NCI-H187 treated with DMSO at 0.1 percent for 48 hours (cell line): ENCODE measurements around the gene CCDC187.
"Not testable (repeated sequence)": the region's sequence is repeated elsewhere in the genome, so short reads cannot be mapped to it uniquely, and the experiment has no call there.

ENCODE experiments used
- DNase-seq: peaks from one replicate; lab custom pipeline; 2025; lab: John Stamatoyannopoulos, UW

CCDC187 gene

DNA sequence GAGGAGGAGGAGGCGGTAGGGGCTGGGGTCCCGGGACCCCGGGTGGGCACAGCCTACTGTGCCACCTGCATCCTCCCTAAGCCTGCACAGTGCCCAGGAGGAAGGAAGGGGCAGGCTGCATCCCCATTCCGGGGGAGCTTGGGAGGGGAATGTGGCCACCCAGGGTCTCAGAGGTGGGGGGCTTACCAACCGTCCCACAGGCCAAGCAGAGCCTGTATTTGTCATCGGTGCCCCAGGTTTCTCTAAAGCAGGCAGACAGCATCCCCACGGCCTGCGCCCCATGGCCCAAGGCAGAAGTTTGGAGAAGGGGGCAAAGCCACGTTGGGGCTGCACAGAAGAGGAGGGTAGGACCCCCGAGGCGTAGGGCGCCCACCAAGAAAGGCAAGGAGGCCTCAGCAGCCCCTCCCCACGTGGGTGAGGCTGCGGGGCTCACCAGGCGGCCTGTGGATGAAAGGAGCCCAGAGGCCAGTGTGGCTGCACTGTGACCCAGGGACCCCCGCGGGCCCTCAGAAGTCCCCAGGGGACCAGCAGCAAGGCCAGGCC lies 22.9 kb upstream of the CCDC187 start:
- DNase-seq, result no peak

- no peak for DNase-seq
These were observed 22.3 kb upstream of the CCDC187 start for GRCh38 chr9:136326061-136326760.

DNA sequence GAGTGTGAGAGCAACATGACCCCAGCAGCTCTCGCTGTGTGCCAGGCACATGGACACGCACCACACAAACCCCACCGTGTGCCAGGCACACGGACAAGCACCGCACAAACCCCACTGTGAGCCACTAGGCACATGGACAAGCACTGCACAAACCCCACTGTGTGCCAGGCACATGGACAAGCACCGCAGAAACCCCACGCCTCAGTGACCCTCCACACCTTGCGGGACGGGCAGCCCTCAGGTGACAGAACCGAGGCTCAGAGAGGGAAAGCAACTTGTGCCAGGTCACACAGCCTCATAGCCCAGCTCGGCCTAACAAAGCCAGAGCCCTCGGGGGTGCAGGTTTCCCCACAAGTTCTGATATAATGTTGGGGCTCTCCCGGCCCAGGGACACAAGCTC lies 21.5 kb upstream of the CCDC187 start:
- no peak for DNase-seq

DNA sequence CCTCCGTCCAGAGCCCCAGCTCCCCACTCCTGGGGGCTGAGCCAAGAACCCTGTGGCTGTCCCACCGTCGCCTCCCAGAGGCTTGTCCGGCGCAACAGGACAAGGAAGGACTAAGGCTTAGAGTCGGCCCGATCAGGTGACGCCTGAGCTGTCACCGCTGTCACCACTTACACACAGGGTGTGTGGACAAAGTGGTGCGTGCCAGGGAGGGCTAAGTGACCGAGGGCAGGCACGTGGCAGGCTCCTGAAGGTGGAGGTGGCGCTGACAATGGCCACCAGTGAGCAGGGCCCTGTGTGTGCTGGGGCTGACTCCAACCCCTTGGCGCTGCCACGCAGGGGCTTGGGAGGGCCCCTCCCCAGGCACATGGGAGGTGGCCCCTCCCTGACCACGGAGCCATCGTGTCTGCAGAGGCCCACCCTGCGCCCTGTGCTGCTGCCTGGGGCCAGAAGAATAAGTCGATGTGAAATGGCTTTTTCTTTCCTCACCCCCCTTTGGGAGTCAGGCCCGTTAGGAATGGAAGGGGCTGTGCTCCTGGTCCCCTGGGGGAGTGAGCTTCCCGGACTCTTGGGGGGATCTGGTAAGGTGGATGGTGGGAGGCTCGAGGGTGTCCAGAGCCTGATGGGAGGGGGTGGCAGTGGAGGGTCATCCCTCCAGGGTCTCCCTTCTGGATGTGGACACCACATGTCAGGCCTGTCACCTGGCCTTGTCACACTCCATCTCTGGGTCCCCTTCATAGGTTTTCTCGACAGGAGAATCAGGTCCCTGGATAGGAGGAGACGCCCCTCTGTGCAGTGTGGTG lies 20.8 kb upstream of the CCDC187 start:
- DNase-seq, result no peak

DNA sequence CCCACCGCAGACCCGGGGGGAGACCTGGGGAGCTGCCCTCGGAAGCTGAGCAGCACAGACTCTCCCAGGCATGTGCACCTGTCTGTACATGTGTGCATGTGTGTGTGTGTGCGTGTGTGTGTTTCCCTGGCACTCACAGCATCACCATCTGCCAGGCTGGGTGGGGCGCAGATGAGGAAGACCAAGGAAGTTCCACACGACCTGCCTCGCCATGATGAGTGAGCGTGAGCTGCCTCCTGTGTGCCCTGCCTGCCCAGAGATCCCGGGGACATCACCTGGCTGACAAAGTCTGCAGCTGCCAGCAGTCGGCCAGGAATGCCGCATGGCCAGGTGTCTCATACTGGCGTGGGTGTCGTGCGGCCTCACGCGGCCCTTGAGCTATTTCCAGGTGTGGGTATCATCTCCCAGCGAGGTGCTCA lies 19.5 kb upstream of the CCDC187 start:
- DNase-seq, result no peak

DNA sequence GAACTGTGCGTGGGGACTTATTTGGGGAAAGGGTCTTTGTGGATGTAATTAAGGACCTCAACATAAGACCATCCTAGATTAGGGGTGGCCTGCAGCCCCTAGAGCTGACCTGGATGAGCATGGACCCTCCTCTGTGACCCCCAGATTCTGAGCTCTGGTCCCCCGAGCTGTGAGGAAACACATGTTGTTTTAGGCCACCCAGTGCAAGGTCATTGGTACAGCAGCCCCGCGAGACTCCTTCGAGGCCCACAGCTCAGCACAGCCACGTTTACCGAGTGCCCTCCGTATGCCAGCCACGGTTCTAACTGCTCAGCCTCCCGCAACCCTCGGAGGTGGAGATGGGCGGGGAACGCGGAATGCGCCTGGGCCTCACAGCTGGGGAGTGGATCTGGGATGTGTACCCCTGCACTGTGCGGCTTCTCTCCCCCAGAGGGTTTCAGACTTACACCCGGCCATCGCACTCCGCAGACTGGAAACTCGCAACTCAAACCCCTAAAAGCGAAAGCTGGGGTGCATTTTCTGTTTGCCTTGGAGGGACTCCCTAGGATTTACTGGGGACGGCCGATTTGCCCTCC lies 18.9 kb upstream of the CCDC187 start:
- DNase-seq, result no peak

- no peak for DNase-seq
These were observed 17.7 kb upstream of the CCDC187 start for GRCh38 chr9:136321561-136321960.

- not testable (repeated sequence) for DNase-seq
These were observed 17.1 kb upstream of the CCDC187 start for GRCh38 chr9:136320972-136321371.

DNA sequence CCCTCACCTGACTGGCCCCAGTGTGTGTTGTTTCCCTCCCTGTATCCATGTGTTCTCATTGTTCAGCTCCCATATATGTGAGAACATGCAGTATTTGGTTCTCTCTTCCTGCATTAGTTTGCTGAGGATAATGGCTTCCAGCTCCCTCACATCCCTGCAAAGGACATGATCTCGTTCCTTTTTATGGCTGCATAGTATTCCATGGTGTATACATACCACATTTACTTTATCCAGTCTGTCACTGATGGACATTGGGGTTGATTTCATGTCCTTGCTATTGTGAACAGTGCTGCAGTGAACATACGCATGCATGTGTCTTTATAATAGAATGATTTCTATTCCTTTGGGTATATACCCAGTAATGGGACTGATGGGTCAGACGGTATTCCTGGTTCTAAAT lies 16.1 kb upstream of the CCDC187 start:
- not testable (repeated sequence) for DNase-seq

DNA sequence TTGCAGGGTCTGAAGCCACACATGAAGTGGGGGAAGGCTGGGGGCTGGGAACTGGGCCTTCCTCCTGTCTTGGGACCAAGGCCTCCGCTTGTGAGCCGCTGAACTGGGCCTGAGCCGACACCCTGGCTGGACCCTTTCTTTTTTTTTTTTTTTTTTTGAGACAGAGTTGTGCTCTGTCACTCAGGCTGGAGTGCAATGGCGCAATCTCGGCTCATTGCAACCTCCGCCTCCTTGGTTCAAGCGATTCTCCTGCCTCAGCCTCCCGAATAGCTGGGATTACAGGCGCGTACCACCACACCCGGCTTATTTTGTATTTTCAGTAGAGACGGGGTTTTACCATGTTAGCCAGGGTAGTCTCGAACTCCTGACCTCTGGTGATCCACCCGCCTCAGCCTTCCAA lies 15.3 kb upstream of the CCDC187 start:
- DNase-seq, result not testable (repeated sequence)

- no peak for DNase-seq
These were observed 14.9 kb upstream of the CCDC187 start for GRCh38 chr9:136318776-136319241.

GRCh38 chr9:136318111-136318775 lies 14.3 kb upstream of the CCDC187 start:
- DNase-seq, result no peak

DNA sequence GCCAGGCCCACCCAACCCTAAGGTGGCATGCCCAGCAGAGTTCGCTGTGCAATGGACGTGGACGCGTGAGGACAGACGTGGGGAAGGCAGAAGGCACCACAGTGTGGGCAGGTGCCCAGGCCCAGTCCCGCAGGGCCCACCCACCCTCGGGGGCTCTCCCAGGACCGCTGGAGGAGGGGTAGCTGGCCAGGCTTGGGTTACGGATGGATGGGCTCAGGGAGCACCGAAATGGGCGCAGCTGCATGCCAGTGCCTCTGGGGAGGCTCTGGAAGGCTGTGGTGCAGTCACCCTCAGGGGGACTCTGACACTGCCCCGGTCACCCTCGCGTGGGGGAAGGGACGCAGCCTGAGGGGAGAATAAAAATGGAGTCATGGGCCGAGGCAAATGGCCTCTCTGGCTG lies 13.8 kb upstream of the CCDC187 start:
- DNase-seq, result no peak

DNA sequence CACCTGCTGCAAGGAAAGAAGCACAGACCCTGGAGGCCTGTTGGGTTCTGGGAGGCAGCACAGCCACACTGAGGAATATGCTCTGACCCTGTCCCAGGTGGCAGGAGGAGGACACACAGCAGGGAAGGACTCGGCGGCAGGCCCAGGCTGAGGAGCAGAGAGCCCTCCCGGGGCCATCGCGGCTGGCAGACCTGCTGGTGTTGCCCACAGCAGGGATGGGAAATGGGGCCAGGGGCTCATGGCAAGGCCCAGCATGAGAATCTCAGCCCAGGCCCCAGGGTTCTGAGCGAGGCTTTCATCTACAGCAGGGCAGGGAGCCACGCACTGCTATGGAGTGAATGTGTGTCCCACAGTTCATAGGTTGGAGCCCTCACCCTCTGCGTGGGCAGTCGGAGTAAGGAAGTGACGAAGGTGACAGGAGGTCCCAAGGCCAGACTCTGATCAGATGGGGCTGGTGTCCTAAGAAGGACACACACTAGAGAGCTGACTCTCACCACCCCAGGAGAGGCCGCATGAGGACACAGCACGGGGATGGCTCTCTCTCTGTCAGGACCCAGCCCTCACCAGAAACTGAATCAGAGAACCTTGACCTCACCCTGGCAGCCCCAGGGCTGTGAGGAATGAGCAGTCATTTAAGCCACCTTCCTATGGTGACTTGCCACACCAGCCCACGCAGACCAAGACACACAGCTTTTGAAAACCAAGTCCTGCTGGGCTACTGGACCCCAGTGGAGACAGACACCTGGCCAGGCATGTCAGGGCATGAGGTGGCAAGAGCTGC lies 13.2 kb upstream of the CCDC187 start:
- no peak for DNase-seq

- no peak for DNase-seq
These were observed 12.4 kb upstream of the CCDC187 start for GRCh38 chr9:136316271-136316751.

DNA sequence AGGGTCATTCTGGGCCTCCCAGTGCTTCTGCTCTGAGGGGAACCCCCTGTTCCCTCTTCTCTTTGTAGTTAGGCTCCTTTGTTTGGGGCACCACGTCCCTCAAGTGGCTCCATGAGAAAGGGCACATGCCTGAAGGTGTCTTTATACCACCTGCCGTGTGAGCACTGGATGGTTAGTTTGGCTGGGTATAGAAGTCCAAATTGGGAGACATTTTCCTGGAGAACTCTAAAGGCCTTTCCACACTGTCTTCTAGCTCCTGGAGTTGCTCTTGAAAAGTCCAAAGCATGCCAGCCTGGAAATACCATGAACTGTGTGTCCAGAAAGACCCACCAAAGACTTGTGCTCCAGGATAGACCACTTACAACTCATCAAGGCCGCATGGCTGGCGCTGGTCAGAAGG lies 11.1 kb upstream of the CCDC187 start:
- DNase-seq, result no peak

DNA sequence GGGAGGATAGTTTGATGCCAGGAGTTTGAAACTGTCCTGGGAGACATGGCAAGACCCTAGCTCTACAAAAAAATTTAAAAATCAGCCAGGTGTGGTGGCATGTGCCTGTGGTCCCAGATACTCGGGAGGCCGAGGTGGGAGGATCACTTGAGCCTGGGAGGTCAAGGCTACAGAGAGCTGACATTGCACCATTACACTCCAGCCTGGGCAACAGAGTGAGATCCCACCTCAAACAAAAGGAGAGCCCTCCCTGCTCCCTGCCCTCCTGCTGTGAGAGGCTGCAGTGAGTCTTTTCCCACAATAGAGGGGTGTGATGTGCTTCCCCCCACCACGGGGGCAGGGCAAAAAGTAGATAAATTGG lies 10.1 kb upstream of the CCDC187 start:
- DNase-seq, result no peak

DNA sequence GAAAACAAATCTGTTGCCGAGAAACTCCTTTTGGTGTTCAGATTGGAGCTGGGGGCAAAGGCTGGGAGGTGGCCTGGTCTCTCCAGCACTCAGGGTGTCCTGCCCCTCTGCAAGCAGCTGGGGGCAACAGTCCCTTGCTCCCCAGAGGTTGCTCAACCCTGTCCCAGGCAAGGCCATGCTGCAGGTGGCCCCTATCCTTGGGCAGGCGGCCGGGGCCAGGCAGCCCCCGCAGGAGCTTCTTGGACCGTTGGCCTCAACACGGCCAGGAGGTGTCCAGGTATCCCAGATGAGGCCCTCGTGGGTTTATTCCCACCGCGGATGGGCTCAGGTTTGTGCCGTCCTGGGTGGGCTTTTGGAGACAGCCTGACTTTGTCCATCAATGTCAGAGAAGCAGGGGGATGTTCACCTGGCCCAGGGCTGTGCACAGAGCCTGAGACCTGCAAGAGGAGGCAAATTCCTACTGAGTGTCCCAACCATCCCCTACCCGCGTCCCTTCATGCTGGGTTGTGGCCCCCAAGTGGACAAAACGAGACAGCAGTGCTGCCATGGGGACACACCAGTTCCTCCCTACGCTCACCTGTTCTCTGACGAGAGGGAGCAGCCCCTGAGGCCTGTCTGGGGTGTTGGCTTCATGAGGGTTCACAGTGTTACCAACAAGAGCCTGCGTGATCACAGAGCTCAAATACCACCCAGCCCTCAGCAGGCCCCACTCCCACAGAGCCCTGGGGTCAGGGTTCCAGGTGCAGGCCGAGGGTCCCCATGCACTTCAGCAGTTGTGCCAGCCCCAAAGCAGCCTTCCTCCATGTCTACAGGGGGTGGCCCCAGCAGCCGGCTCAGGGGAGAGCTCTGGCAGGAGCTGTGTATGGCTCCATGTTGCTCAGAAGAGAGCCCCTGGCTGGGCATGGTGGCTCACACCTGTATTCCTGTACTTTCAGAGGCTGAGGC lies 9.5 kb upstream of the CCDC187 start:
- DNase-seq, result no peak

DNA sequence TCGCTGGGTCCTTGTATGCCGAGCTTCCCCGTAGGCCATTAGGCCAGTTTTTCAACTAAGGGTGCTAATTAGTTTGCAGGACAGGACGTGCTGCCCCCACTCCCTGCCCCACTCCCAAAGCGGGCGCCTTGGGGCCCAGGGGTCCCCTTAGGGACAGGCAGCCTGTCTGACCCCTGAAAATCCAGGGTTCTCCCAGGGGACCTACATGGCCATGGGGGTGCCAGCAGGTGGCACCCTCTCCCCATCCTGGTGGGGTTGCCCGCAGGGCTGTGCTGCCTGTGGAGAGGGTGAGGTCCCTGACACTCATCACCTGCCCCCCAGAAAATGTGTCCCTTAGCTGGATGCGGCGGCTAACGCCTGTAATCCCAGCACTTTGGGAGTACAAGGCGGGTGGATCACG lies 8.5 kb upstream of the CCDC187 start:
- no peak for DNase-seq

GRCh38 chr9:136312009-136312375 lies 8.1 kb upstream of the CCDC187 start:
- DNase-seq, result no peak
